HG03064 (cell line): ENCODE results near the gene TMEM86B.
"Not testable (repeated sequence)": the region's sequence is repeated elsewhere in the genome, so short reads cannot be mapped to it uniquely, and the experiment has no call there.

ENCODE experiments used
- ATAC-seq: cut with Tn5 transposase; IDR thresholded peaks from one replicate; pipeline ENCODE4 v1.9.1; 2021; ENCODE audit warnings: low read depth; ENCODE audit not compliant: unreplicated experiment

The TMEM86B gene

DNA sequence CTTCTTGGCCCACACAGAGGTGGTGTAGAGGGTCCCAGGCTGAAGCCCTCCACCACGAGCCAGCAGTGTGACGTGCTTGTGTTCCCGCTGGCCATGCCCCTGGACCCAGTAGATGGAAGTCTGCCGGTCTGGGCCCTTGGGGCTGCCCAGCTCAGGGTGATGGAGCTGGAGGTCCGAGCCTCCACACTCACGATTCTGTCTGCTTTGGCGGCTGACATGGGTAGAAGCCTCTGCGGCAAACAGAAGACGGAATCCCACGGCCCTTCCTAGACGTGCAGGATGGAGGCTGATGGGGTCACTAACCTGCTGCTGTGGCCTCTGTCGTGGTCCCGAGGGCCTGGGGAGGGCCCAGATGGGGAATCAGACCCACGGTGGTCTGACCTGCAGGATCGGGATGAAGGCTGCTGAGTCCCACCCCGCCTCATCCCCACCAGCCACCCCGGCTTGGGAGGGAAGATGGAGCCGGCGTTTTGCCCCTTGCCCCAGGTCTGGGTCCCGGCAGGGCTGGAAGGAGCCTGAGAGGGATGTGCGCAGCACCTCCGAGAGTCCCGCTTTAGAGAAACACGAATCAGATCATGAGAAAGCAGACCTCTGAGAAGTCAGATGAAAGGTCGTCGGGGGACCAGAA, 4.4 kb downstream of the TMEM86B start:
- ATAC-seq: no peak

DNA sequence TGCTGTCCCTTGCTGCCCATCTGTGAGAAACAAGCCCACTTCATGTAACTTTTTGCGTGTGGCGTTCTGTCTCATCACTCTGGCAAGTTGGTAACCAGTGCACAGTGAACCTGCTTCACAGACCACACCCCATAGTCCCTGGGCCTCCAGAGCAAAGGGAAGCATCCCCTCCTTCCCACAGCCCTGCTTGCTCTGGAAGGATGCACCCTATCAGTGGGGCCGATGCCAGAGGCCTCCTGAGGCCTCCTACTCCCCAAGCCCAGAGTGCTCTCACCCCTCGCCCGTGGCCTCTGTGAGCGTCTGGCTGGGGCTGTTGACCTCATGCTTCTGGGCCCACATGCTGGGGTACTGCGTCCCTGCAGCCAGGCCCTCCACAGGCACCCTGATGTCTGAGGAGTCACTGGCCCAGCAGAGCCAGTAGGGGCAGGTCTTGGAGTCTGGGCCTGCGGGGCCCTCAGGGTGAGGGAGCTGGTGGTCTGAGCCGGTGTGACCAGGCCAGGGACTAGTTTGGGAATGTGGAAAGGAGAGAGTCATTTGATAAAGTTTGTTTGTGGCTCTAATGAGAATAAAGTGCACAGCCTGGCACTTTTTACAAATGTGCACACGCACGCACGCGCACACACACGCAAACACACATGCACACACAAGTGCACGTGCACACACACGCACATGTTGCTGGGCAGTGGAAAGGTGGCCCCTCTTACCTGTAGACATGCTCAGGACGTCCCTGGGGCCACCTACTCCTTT, 5.1 kb downstream of the TMEM86B start:
- ATAC-seq: no peak

DNA sequence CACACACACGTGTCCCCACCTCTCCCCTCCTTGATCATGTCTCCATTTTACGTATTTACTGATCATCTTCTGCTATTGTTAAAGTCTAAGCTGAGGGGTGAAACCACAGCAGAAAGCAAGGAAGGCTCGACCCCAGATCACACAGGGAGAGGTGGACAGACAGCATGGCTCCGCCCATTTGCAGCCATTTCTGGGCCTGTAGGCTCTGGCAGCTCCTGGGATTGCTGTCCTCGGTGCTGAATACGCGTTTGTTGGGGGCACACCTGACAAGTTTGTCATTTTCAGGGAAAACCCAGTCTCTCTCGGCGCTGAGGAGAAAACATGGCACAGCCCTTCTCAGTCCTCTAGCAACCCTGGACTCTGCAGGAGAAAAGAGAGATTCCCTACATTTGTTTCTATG, 8.0 kb downstream of the TMEM86B start:
- ATAC-seq: no peak

DNA sequence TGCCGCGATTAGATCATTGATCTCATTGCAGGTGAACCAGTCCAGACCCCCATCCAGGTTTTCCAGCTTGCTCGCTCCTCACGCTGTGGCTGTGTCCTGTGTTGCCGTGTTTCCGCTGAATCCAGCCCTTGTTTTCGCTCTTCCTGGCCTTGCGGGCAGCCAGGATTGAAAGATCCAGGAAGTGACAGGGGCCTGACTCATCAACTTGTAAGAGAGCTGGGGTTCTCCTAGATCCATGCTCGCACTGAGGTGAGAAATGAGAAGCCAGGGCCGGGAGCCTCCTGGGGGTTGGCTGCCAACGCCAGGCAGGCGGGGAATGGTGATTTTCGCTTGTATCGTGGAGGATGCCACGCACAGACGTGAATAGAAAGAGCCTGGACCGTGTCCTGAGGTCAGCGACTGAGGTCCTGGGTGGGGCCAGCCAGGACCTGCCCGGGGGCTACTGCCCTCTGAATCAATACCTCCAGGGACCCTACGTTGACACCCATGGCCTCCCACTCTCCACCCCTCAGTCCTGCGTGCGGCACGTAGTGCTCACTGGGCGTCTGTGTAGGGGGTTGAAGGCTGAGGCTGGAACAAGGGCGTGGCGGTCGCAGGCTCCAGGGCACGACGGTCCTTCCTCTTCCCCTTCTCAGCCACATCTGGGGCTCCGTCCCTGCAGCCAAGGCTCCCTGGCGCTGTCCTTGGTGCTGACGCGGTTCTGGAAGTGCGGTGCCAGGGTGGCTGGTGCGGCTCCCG, 11.9 kb downstream of the TMEM86B start:
- ATAC-seq: no peak

DNA sequence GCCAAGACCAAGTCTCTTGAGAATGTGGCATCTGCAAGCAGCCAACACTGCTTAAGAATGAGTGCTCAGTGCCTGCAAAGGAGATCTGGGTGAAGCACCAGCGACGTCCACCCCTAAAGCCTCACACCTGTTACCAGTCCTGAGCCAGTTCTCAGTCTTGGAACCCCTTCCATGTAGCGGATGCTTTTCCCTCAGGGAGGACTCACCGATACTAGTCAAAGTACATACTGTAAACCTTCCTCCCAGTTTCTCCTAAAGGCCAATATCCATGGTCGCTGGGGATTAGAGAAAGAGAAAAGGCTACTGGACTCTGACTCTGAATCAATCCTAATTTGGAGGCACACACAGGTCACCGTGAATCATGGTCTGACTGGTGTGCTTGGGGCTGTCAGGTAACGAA, 15.0 kb downstream of the TMEM86B start:
- ATAC-seq: no peak

DNA sequence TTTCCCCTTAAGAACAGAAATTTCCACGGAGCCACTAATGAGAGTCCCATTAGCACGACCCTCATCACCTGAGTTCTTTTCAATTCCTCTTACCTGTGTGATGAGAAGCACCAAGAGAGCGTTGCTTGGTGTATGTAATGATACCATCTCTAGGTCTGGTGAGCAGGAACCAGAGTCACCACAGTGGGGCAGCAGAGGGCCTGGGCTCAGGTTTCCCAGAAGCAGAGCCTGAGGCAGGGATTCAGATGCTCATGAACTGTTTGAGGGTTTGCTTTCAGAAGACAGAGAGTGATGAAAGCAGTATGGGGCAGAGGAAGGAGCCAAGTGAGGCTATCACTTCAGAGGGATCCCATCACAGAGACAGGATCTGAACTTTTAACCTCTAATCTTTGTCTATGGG, 16.1 kb downstream of the TMEM86B start:
- ATAC-seq: no peak

DNA sequence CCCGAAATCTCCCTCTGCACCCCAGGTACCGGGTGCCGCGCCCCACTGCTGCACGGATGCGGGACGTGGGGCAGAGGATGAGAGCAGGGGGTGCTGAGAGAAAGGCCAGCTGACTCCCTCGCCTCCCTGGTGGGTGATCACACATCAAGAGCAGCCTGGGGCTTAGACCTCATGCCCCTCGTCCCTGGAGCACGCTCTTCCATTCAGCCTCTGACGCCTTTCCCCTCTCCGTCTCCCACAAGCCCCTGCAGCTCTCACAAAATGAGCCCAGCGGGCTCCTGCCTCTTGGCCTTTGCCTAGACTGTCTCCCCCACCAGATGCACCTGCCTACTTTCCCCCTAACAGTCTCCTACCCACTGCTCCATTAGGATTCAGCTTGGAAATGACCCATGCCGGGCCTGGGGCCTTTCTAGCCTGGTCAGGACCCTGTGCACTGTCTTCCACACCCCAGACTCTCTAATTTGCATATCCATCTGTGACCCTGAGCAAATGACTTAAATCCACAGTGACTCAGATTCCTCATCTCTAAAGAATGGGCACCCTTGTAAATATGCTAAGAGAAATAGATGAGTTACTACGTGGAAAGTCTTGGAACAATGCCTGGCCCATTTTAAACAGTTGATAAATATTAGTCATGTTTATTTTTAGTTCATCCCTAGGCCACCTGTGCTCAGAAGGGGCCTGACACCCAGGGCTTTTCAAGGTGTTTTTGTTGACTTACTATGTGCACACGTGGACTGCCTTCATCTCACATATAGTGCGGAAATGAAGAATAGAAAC, 18.7 kb downstream of the TMEM86B start:
- no peak for ATAC-seq

DNA sequence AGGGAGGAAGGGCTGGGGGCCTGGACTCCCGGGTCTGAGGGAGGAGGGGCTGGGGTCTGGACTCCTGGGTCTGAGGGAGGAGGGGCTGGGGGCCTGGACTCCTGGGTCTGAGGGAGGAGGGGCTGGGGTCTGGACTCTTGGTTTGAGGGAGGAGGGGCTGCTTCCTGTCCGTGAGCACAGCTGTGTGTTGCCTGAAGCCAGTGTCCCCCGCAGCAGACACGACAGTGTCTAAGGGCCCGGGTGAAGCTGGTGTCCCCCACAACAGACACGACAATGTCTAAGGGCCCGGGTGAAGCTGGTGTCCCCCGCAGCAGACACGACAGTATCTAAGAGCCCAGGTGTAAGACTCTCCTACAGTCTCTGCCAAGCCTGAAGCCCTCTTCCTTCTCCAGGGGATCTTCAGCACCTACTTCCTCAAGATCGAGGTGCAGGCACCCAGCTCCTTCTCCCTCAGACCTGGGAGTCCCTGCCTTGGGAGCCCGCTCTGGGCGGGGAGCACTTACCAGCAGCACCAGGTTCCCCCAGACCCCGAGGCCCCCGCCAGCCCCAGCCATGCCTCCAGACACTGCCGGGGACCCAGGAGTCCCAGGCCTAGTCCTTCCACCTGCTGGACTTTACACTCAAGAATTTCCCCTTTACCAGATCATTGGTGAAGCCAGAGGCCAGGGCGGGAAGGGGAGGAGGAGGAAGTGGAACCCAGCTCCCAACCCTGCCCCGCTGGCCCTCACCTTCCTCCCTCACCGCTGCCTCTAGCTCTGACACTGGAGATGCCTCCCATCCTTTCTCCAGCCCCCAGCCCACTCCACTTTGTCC, 19.5 kb downstream of the TMEM86B start, which contains the start of gene PTPRH:
PTPRH (minus strand) TSS at position 622 of the 813 bp plus-strand sequence; CDS start at position 554, 68 bp downstream.
- no peak for ATAC-seq

DNA sequence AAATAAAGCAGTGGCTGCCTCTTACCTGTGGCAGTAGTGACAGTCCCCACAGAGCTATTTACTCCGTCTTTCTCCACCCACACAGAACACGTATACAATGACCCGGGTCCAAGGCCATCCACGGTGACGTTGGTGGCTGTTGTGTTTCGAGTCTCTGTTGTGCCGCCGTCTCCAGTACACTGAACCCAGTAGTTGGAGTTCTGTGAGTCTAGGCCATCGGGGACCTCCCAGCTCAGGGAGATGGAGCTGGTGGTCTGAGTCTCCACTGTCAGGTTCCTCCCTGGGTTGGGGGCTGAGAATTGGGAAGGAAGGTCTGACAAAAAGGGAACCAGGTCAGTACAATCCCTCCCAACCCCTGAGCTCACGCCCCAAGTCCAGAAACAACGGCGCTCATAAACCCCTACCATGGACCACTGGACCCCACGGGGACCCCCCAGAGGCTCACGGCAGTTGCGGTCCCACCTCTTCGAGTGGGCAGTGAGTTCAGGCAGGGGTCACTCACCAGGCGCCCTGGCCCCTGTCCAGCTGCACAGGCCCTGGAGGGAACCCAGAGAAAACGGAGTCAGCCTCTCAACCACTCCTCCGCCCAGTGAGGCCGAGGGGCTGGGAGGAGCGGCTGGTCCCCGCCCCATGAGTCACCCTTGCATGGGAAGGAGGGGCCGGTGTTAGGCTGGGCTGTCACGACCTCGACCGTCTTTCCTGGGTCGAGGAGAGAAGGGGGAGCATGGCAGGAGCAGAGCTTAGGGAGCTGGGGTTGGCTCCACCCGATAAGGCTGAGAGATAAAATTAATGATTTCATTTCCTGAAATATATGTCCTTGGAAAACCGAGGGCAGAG, 21.7 kb downstream of the TMEM86B start:
- no peak for ATAC-seq

DNA sequence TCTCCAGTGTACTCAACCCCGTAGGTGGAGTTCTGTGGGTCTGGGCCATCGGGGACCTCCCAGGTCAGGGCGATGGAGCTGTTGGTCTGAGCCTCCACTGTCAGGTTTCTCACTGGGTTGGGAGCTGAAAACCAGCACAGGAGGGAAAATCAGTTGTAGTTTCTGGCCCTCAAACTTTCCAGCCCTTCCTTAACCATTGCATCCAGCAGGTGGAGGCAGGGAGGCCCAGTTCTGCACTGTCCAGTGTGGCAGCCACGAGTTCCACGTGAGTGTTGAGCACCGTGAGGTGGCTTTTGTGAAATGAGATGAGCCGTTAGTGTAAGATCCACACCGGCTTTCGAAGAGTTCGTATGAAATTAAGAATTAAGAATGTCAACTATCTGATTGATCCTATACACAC, 26.4 kb downstream of the TMEM86B start:
- ATAC-seq: not testable (repeated sequence)

DNA sequence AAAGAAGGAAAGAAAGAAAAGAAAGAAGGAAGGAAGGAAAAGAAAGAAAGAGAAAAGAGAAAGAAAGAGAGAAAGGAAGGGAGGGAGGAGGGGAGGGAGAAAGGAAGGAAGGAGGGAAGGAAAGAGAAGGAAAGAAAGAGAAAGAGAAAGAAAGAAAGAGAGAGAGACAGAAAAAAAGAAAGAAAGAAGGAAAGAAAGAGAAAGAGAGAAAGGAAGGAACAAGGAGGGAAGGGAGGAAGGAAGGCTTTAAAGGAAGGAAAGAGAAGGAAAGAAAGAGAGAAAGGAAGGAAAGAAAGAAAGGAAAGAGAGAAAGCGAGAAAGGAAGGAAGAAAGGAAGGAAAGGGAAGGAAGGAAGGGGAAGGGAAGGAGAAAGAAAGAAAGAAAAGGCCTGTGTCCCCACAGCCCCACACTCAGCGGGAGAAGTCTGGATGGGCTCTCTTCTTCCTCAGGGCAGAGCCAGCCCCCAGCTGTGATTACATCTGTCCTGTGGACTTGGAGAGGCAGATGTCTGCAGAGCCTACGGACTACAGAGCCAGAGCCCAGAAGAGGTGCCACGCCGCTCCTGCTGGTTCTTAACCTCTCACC, 28.9 kb downstream of the TMEM86B start:
- ATAC-seq: no peak

DNA sequence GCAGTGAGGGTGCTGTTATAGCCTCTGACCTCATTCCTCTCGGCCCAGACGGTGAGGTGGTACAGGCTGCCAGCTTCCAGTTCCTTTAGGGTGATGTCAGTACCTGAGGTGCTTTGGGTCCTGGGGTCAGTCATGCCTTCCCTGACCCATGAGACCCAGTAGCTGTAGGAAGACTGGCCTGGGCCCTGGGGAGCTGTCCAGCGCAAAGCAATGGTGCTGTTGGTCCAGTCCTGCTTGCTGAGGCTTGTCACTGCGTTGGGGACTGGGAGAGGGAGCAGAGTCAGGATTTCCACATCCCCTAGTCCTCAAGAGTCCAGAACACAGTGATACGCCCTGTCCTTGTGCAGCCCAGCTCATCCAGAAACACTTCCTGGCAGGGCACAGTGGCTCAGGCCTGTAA, 29.9 kb downstream of the TMEM86B start:
- no peak for ATAC-seq

DNA sequence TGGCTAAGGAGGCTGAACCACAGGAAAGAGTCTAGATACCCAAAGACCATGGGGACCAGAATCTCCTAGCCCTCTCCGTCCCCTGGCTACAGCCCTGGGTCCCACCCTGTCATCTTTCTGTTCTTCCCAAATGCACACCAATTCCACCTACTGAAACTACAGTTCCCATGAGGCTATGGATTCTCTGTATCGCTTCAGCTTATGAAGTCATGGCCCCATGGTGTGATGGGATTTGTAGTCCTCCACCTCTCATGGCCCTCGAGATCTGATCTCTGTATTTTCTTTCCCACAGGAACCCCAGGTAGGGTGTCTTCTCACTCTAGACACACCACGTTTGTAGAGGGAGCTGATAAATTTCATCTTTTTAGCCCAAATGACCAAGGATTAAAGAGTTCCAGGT, 31.0 kb downstream of the TMEM86B start:
- ATAC-seq: no peak

DNA sequence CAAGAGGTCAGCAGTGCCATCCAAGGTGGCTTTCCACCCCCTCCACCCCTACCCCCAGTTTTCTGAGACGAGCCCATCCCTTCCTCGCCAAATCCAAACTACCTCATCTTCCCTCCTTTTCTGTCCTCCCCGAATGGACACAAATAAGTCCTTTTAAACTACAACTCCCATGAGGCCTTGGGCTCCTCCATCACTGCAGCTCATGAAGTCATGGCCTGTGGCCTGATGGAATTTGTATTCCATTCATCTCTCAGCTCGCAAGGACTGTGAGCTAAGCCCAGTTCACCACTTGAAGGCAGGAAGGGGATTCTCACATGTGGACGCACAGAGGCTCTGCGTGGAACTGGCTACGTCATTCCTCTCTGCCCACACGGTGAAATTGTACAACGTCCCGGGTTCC, 31.8 kb downstream of the TMEM86B start:
- no peak for ATAC-seq

DNA sequence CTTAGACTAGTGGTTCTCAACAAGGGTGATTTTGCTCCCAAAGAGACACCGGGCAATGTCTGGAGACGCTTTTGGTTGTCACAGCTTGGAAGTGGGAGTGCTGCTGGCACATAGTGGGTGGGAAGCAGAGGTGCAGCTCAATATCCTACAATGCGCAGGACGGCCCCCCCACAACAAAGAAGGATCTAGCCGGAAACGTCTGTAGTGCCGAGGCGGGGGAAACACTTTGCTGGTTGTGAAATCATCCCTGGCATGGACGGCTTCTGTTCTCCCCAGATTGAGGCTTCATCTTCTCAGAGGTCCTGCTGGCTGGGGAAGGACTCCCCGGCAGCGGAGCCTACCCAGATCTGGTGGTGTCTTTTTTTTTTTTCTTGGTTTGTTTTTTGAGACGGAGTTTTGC, 35.1 kb downstream of the TMEM86B start:
- no peak for ATAC-seq

DNA sequence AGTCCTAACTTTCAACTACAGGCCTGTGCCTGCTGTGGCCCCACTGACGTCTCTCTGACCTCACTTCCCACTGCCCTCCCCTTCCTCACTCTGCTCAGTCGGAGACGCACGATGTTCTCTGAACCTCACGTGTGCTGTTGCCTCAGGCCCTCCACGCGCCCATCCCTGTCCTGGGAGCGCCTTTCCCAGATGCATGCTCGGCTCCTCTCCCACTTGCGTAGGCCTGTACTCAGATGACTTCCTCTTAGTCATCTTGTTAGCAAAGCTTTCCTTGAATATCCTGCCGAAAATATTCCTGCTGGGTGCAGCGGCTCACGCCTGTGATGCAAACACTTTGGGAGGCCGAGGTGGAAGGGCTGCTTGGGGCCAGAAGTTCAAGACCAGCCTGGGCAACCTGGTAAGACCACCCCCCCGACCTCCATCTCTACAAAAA, 39.1 kb downstream of the TMEM86B start:
- no peak for ATAC-seq

DNA sequence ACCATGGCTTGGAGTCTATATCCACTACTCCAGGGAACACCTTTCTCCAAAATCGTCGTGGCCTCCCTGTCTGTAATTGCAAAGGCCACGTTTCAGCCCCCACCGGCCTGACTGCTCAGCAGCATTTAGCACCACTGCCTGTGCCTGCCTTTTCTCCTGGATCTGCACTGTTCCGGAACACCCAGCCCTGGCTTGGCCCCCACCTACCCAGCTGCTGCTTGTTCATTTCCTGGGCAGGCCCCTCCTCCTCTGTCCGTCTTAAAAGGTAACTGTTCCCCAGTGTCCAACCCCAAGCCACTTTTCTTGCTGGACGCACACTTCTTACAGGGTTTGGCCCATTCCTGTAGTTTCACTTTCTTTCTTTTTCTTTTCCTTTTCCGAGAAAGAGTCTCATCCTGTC, 39.9 kb downstream of the TMEM86B start:
- no peak for ATAC-seq

DNA sequence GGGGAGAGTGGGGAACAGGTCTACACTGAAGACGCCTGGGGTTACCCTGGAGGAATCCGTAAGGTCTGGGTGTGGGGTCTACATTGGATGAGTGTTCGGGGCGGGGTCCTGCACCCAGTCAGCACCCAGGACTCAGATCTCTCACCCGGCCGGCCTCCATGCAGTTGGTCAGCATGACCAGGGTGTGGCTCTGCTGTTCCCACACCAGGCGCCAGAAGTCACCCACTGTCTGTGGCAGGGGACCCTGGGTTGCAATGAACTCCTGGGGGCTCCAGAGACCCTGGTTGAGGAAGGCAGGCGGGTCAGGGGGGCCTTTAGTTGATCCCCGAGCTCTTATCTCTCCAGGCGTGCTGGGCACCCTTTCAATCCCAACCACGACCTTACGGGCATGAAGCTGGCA, 42.5 kb downstream of the TMEM86B start:
- ATAC-seq: no peak

DNA sequence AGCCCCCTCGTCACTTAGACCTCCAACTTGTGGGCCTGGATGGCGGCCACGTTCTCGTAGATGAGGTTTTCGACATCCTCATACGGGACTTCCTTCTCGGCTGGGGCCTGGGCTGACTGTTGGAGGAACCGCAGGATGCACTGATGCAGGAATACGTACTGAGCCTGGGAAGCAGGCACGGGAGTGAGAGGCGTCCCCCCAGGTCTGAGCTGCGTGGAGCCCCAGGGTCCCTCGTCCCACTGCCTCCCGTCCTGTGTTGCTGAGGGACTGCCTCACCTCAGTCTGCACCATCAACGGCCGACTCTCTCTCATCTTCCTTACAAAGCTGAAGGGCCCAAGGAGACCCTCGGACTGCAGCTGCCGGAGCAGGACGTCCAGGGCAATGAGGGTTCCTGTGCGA, 46.8 kb downstream of the TMEM86B start:
- no peak for ATAC-seq
